H1 (cell line): ENCODE data around the gene SUSD1. TPM values are rescaled to one million over a fixed set of nuclear protein-coding genes. Genes with fewer than 3 reads are reported as not detected.

Source experiments
- CTCF ChIA-PET: fragments of 300-600 bp; sonication (Branson Sonifier 250); formaldehyde crosslinking; loops from one replicate; lab custom pipeline; 2021; ENCODE audit not compliant: partially characterized antibody; lab: Charles Lee
- POLR2A ChIA-PET: fragments of 300-600 bp; sonication (Branson Sonifier 250); formaldehyde crosslinking; loops from one replicate; lab custom pipeline; 2021; ENCODE audit warnings: inconsistent platforms; ENCODE audit not compliant: partially characterized antibody; lab: Charles Lee
- DNase-seq, 2 experiments: peaks; one replicate each; pipeline versions ENCODE4 v3.0.0 to v3.0.0-alpha.2; 2010 to 2022; ENCODE audit warnings: low spot score in 2 of 2, low read depth in 1 of 2, mixed read lengths in 1 of 2
- FAIRE-seq: peaks from 2 replicates; lab custom pipeline; 2011; peaks lifted over from hg19 to GRCh38; lab: Jason Lieb, UNC
- H2AFZ ChIP-seq: 2 replicates; pipeline ENCODE4 v1.8.1; 2012; ENCODE audit warnings: low read length, inconsistent platforms
- H2AK5ac ChIP-seq: 2 replicates; pipeline ENCODE4 v1.6.1; 2013; ENCODE audit warnings: low read depth, low read length
- H2BK120ac ChIP-seq: replicated peaks from 2 replicates; pipeline ENCODE3; 2013; ENCODE audit warnings: low read depth, low read length, inconsistent platforms
- H2BK12ac ChIP-seq: 2 replicates; pipeline ENCODE4 v1.6.1; 2013; ENCODE audit warnings: low read depth, low read length
- H2BK15ac ChIP-seq: 2 replicates; pipeline ENCODE4 v1.6.1; 2013; ENCODE audit warnings: low read length
- H2BK20ac ChIP-seq: 2 replicates; pipeline ENCODE4 v1.6.1; 2013; ENCODE audit warnings: low read length
- H2BK5ac ChIP-seq: 2 replicates; pipeline ENCODE4 v1.6.1; 2013; ENCODE audit warnings: low read depth, low read length
- H3K14ac ChIP-seq: 2 replicates; pipeline ENCODE4 v1.6.1; 2013; ENCODE audit warnings: inconsistent platforms; ENCODE audit not compliant: insufficient read length
- H3K18ac ChIP-seq: 2 replicates; pipeline ENCODE4 v1.6.1; 2013; ENCODE audit warnings: low read length; ENCODE audit errors: extremely low read depth
- H3K23ac ChIP-seq: 2 replicates; pipeline ENCODE4 v1.6.1; 2013; ENCODE audit warnings: inconsistent platforms; ENCODE audit not compliant: insufficient read length
- H3K23me2 ChIP-seq: 2 replicates; pipeline ENCODE4 v1.6.1; 2013; ENCODE audit warnings: low read depth, low read length
- H3K27ac ChIP-seq: 2 replicates; pipeline ENCODE4 v1.6.1; 2011; ENCODE audit warnings: low read depth, low read length, inconsistent platforms
- H3K27me3 ChIP-seq, 4 experiments: replicated peaks in 1 of 4; 1 replicate in 1 of 4; 2 replicates in 3 of 4; pipeline versions ENCODE4 v1.6.1 to v1.8.1; 2011 to 2013; ENCODE audit warnings: low read length in 3 of 4, mild to moderate bottlenecking in 3 of 4, inconsistent platforms in 2 of 4, mixed read lengths in 2 of 4, moderate library complexity in 1 of 4; ENCODE audit not compliant: control insufficient read depth in 3 of 4, insufficient read depth in 3 of 4; ENCODE audit errors: extremely low read depth in 1 of 4
- H3K36me3 ChIP-seq, 4 experiments: 2 replicates each; pipeline versions ENCODE4 v1.6.1 to v1.8.1; 2011 to 2013; ENCODE audit warnings: mild to moderate bottlenecking in 4 of 4, low read length in 3 of 4, moderate library complexity in 2 of 4, control low read depth in 1 of 4, inconsistent platforms in 1 of 4; ENCODE audit not compliant: insufficient read depth in 4 of 4, control insufficient read depth in 2 of 4
- H3K4ac ChIP-seq: replicated peaks from 2 replicates; pipeline ENCODE3; 2013; ENCODE audit warnings: low read length, low read depth, mixed read lengths, inconsistent platforms; ENCODE audit not compliant: insufficient read length
- H3K4me1 ChIP-seq, 4 experiments: replicated peaks in 1 of 4; 1 replicate in 1 of 4; 2 replicates in 3 of 4; pipeline versions ENCODE4 v1.6.1 to v1.8.1; 2011 to 2013; ENCODE audit warnings: low read length in 3 of 4, inconsistent platforms in 2 of 4, mixed read lengths in 1 of 4; ENCODE audit not compliant: insufficient read depth in 4 of 4, control insufficient read depth in 3 of 4
- H3K4me2 ChIP-seq, 2 experiments: 2 replicates each; pipeline versions ENCODE4 v1.6.1 to v1.8.1; 2011 to 2013; ENCODE audit warnings: low read depth in 2 of 2, low read length in 2 of 2, control low read depth in 1 of 2, inconsistent platforms in 1 of 2, mild to moderate bottlenecking in 1 of 2; ENCODE audit not compliant: insufficient read depth in 1 of 2
- H3K4me3 ChIP-seq, 4 experiments: fragments of 200-600, 300-600 bp in 1 of 4; sonication (generic), shearing (Covaris generic), sonication (Bioruptor Twin) in 1 of 4; 2 replicates each; pipeline versions ENCODE4 v1.5.1 to v1.8.1; 2011 to 2016; ENCODE audit warnings: low read length in 4 of 4, low read depth in 3 of 4, control low read depth in 2 of 4, inconsistent platforms in 2 of 4, mild to moderate bottlenecking in 2 of 4, mixed read lengths in 1 of 4, moderate library complexity in 1 of 4; ENCODE audit not compliant: insufficient read depth in 2 of 4; ENCODE audit errors: extremely low read depth in 1 of 4
- H3K56ac ChIP-seq: replicated peaks from 2 replicates; pipeline ENCODE3; 2013; ENCODE audit warnings: low read depth, mild to moderate bottlenecking, mixed read lengths, low read length, inconsistent platforms; ENCODE audit not compliant: insufficient read length
- H3K79me1 ChIP-seq: 2 replicates; pipeline ENCODE4 v1.6.1; 2013; ENCODE audit warnings: low read depth, low read length, control low read depth
- H3K79me2 ChIP-seq, 2 experiments: 2 replicates each; pipeline versions ENCODE4 v1.6.1 to v1.8.1; 2012 to 2013; ENCODE audit warnings: low read length in 2 of 2, mild to moderate bottlenecking in 2 of 2, inconsistent platforms in 1 of 2; ENCODE audit not compliant: insufficient read depth in 2 of 2, control insufficient read depth in 1 of 2
- H3K9ac ChIP-seq, 4 experiments: replicated peaks in 1 of 4; 1 replicate in 1 of 4; 2 replicates in 3 of 4; pipeline versions ENCODE4 v1.6.1 to v1.8.1; 2011 to 2013; ENCODE audit warnings: low read depth in 3 of 4, low read length in 3 of 4, control low read depth in 2 of 4, mild to moderate bottlenecking in 2 of 4, moderate library complexity in 2 of 4, inconsistent platforms in 1 of 4; ENCODE audit errors: extremely low read depth in 1 of 4
- H3K9me3 ChIP-seq, 2 experiments: 2 replicates each; pipeline versions ENCODE4 v1.6.1 to v1.8.1; 2012 to 2013; ENCODE audit warnings: mild to moderate bottlenecking in 2 of 2, moderate library complexity in 2 of 2, control low read depth in 1 of 2, inconsistent platforms in 1 of 2, low read depth in 1 of 2, low read length in 1 of 2, mixed read lengths in 1 of 2; ENCODE audit not compliant: insufficient read depth in 2 of 2
- H4K20me1 ChIP-seq, 2 experiments: replicated peaks in 1 of 2; 2 replicates each; pipeline versions ENCODE3 to v1.8.1; 2011 to 2013; ENCODE audit warnings: inconsistent platforms in 2 of 2, low read length in 2 of 2, mild to moderate bottlenecking in 1 of 2; ENCODE audit not compliant: insufficient read depth in 2 of 2, control insufficient read depth in 1 of 2
- H4K5ac ChIP-seq: 2 replicates; pipeline ENCODE4 v1.6.1; 2013; ENCODE audit warnings: low read length, low read depth, mixed read lengths, inconsistent platforms; ENCODE audit not compliant: insufficient read length
- H4K8ac ChIP-seq: 2 replicates; pipeline ENCODE4 v1.8.0; 2013; ENCODE audit warnings: mild to moderate bottlenecking, moderate library complexity, low read length, inconsistent platforms; ENCODE audit not compliant: insufficient read depth; ENCODE audit errors: extremely low read depth
- H4K91ac ChIP-seq: replicated peaks from 2 replicates; pipeline ENCODE3; 2013; ENCODE audit warnings: low read length, mixed read lengths, inconsistent platforms; ENCODE audit not compliant: insufficient read length
- whole genome bisulfite sequencing, 2 experiments: shearing (Covaris generic) in 1 of 2; methylation state at CpG; one replicate each; pipeline versions ENCODE4 v1.1.6 to v1.1.7; 2013 to 2015; ENCODE audit warnings: low lambda C conversion rate in 2 of 2, mixed read lengths in 2 of 2, inconsistent platforms in 1 of 2, low coverage in 1 of 2, missing lambda C conversion rate in 1 of 2; ENCODE audit not compliant: insufficient replicate concordance in 2 of 2, insufficient coverage in 1 of 2, insufficient read length in 1 of 2; ENCODE audit errors: extremely low coverage in 1 of 2, missing lambda C conversion rate in 1 of 2; 5-methylcytosine and 5-hydroxymethylcytosine counted together
- polyA plus RNA-seq, 7 experiments: library from polyadenylated mRNA; depleted of rRNA in 3 of 7; stranded (reverse) in 5 of 7; unstranded in 2 of 7; fragments of >200 nt in 5 of 7; fragments of 200-250 nt in 2 of 7; gene quantifications; 1 replicate in 5 of 7; 2 replicates in 1 of 7; 4 replicates in 1 of 7; pipeline versions ENCODE4 v1.2.1 to v1.2.3, GENCODE V29; 2011 to 2013; ENCODE audit warnings: missing spikeins in 2 of 7, mixed read lengths in 2 of 7
- total RNA-seq: library from RNA; stranded (reverse); fragmentation: NEBNext Ultra II Directional; extraction: Animal tissue kit (Norgen Biotek cat#: 25700); gene quantifications from 2 replicates; pipeline ENCODE4 v1.2.1, GENCODE V29; 2021

SUSD1 gene
- total and polyA plus RNA-seq, 2 of the 8 experiments (the other 6 are each of a cell fraction or from before 2014, with no cell fraction given): 2.8 to 7.2 TPM

GRCh38 chr9:112041199-112041535 is 133.9 kb downstream of the SUSD1 start:
- no peak for FAIRE-seq
- 84% methylated on average over 4 of the region's 4 CpGs; no CpG with 5 or more reads in 1 of the 2 experiments for WGBS, 2 experiments
- Histone ChIP-seq H3K27me3 (no peaks in the 10 kb centered on the region), H3K36me3 (no peaks in the 10 kb centered on the region), H3K9ac (no peak overlapping the region; a peak in 1 of 7 replicates), H3K4me1 (peaks cover 5 to 18% (median 9%) of the 10 kb centered on the region in 4 experiments), H3K79me1 (no peaks in the 10 kb centered on the region), H2BK15ac (no peak overlapping the region; the same call in 1 of the 2 replicates), H4K8ac (no peak overlapping the region), H2BK5ac (peak overlapping the region; percentile 86), H3K23me2 (no peaks in the 10 kb centered on the region; the same call in 1 of the 2 replicates), H2BK120ac (no peak overlapping the region), H3K4me3 (no peak overlapping the region), H3K4me2 (peak overlapping the region in 1 of 2 experiments; percentile 33; a peak in 1 of 4 replicates), H3K9me3 (no peaks in the 10 kb centered on the region), H4K91ac (peak overlapping the region; percentile 69), H3K79me2 (no peaks in the 10 kb centered on the region), H2BK12ac (peak overlapping the region; percentile 99), H3K18ac (peak overlapping the region; percentile 78), H2AK5ac (peak overlapping the region; percentile 96), H4K20me1 (no peaks in the 10 kb centered on the region), H3K27ac (no peak overlapping the region), H2AFZ (no peak overlapping the region), H3K14ac (no peak overlapping the region), H3K56ac (no peak overlapping the region), H3K4ac (no peak overlapping the region), H3K23ac (no peak overlapping the region), H2BK20ac (peak overlapping the region; percentile 84), H4K5ac (no peak overlapping the region)
- ChIA-PET CTCF (interaction anchor here (0.9 to 1.3 kb wide), 4 partner anchors 11 to 336 kb away, joined by 3 to 4 read pairs (median 4); no protein-coding TSS in a partner anchor), POLR2A (no interaction called here)
- DNase-seq: no peak
